Activated CD8-positive, alpha-beta memory T cell treated with anti-CD3 and anti-CD28 coated beads, Interleukin-2, amount 50 U/mL, for 1 hour (primary cell): Measurements from ENCODE around the gene TAF7.
"Not testable (repeated sequence)": the region's sequence is repeated elsewhere in the genome, so short reads cannot be mapped to it uniquely, and the experiment has no call there.

ENCODE experiments used
- DNase-seq: peaks from one replicate; pipeline ENCODE4 v3.0.0-alpha.2; 2020; ENCODE audit errors: extremely low read depth

The TAF7 gene

GRCh38 chr5:141320225-141321169 lies at the start of gene TAF7:
TSS of gene TAF7 (minus strand) at chr5:141320784. CDS start at chr5:141320044, 740 bp downstream.
- DNase-seq = peak; percentile 68

GRCh38 chr5:141366016-141366896 lies 45.7 kb upstream of the TAF7 start:
- DNase-seq = no peak

GRCh38 chr5:141363952-141364660 lies 43.5 kb upstream of the TAF7 start, which contains the start of gene PCDHGA5:
TSS of gene PCDHGA5 (plus strand) at chr5:141364162. CDS start at chr5:141364331, 169 bp downstream.
- no peak for DNase-seq

DNA sequence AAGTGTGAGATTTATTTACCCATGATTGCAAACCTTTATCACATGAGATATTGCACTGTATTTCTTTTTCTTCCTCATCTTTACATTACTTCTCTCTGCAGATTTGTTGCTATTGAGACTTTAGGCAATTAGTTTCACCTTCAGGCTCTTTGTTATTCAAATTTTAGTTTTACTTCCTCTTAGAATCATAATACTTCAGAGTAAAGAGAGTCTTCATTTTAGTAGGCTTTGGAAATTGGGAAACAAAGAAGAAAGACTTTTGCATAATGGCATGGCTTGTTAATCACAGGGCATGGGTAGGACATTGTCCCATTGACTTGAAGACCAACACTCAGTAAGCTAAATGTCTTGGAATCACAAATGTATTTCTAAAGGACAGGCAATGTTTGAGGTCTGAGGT lies 42.1 kb upstream of the TAF7 start:
- no peak for DNase-seq

- no peak for DNase-seq
Observed at GRCh38 chr5:141360685-141361084, 40.1 kb upstream of the TAF7 start.

GRCh38 chr5:141359790-141360426 lies 39.3 kb upstream of the TAF7 start, which contains the start of gene PCDHGB2:
TSS of gene PCDHGB2 (plus strand) at chr5:141359994. CDS start at chr5:141360136, 142 bp downstream.
- DNase-seq = no peak

DNA sequence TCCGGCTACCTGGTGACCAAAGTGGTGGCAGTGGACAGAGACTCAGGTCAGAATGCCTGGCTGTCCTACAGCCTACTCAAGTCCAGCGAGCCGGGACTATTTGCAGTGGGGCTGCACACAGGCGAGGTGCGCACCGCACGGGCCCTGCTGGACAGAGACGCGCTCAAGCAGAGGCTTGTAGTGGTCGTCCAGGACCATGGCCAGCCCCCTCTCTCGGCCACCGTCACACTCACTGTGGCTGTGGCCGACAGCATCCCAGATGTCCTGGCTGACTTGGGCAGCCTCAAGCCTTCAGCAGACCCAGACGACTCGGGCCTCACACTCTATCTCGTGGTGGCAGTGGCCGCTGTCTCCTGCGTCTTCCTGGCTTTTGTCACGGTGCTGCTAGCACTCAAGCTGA lies 36.4 kb upstream of the TAF7 start:
- DNase-seq = no peak

DNA sequence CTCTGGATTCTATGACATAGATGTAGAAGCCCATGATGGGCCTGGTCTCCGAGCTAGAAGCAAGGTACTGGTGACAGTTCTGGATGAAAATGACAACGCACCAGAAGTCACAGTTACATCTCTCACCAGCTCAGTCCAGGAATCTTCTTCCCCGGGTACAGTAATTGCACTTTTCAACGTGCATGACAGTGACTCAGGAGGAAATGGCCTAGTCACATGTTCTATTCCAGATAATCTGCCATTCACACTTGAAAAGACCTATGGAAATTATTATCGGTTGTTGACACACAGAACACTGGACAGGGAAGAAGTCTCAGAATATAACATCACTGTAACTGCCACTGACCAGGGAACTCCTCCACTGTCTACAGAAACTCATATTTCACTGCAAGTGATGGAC lies 35.5 kb upstream of the TAF7 start:
- DNase-seq = no peak

DNA sequence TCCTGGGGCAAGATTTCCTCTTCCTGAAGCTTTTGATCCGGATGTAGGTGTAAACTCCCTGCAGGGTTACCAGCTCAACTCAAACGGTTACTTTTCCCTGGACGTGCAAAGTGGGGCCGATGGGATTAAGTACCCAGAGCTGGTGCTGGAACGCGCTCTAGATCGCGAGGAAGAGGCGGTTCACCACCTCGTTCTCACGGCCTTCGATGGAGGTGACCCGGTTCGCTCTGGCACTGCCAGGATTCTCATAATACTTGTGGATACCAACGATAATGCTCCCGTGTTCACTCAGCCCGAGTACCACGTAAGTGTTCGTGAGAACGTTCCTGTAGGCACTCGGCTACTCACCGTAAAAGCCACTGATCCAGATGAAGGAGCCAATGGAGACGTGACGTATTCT lies 35.1 kb upstream of the TAF7 start:
- DNase-seq = no peak

- DNase-seq = no peak
Observed at GRCh38 chr5:141354900-141355469, 34.4 kb upstream of the TAF7 start, which contains the start of gene PCDHGA4. TSS of gene PCDHGA4 (plus strand) at chr5:141355021. CDS start at chr5:141355108, 87 bp downstream.

- DNase-seq = no peak
Observed at GRCh38 chr5:141351591-141351990, 31.0 kb upstream of the TAF7 start.

GRCh38 chr5:141349917-141350619 lies 29.5 kb upstream of the TAF7 start, which contains the start of gene PCDHGB1:
TSS of gene PCDHGB1 (plus strand) at chr5:141350099. CDS start at chr5:141350261, 162 bp downstream.
- DNase-seq = no peak

- DNase-seq = not testable (repeated sequence)
Observed at GRCh38 chr5:141346017-141346416, 25.4 kb upstream of the TAF7 start.

- DNase-seq = no peak
Observed at GRCh38 chr5:141345327-141345726, 24.7 kb upstream of the TAF7 start.

GRCh38 chr5:141343953-141344463 lies 23.4 kb upstream of the TAF7 start:
- no peak for DNase-seq

GRCh38 chr5:141343242-141343952 lies 22.8 kb upstream of the TAF7 start, which contains the start of gene PCDHGA3:
TSS of gene PCDHGA3 (plus strand) at chr5:141343829. CDS start at chr5:141344034, 205 bp downstream.
- no peak for DNase-seq

- DNase-seq = no peak
Observed at GRCh38 chr5:141342773-141343172, 22.2 kb upstream of the TAF7 start.

DNA sequence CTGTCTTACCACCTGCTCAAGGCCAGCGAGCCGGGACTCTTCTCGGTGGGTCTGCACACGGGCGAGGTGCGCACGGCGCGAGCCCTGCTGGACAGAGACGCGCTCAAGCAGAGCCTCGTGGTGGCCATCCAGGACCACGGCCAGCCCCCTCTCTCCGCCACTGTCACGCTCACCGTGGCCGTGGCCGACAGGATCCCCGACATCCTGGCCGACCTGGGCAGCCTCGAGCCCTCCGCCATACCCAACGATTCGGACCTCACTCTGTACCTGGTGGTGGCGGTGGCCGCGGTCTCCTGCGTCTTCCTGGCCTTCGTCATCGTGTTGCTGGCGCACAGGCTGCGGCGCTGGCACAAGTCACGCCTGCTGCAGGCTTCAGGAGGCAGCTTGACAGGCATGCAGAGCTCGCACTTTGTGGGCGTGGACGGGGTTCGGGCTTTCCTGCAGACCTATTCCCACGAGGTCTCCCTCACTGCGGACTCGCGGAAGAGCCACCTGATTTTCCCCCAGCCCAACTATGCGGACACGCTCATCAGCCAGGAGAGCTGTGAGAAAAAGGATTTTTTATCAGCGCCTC lies 20.3 kb upstream of the TAF7 start:
- not testable (repeated sequence) for DNase-seq
